AG04450 (cell line): Measurements from ENCODE around the gene KIAA1958. TPM values are rescaled to one million over a fixed set of nuclear protein-coding genes. Genes with fewer than 3 reads are reported as not detected.

Experiments used
- CTCF ChIA-PET: fragments of 300-600, 350-600 bp; formaldehyde crosslinking; extraction: SDS; loops from one replicate; lab custom pipeline; 2022; ENCODE audit warnings: antibody characterized with exemption, inconsistent platforms; lab: Charles Lee
- POLR2A ChIA-PET: fragments of 350-600 bp; formaldehyde crosslinking; extraction: SDS; loops from one replicate; lab custom pipeline; 2021; ENCODE audit warnings: antibody characterized with exemption, inconsistent platforms; lab: Yijun Ruan, JAX
- DNase-seq: peaks from one replicate; pipeline ENCODE4 v3.0.0-alpha.2; 2011; ENCODE audit warnings: low read depth, low spot score
- H3K27ac ChIP-seq: one replicate; pipeline ENCODE4 v1.5.1; 2012; ENCODE audit warnings: low read depth, low read length, control low read depth
- H3K27me3 ChIP-seq: one replicate; pipeline ENCODE4 v1.6.0; 2012; ENCODE audit warnings: low read length; ENCODE audit not compliant: control insufficient read depth, insufficient read depth
- H3K4me3 ChIP-seq: 2 replicates; pipeline ENCODE4 v1.5.1; 2011; ENCODE audit warnings: mild to moderate bottlenecking, low read depth, low read length, control low read depth
- H3K9me3 ChIP-seq: 2 replicates; pipeline ENCODE4 v1.5.1; 2012; ENCODE audit warnings: low read length; ENCODE audit not compliant: control insufficient read depth, insufficient read depth
- CTCF ChIP-seq: IDR thresholded peaks from 2 replicates; pipeline ENCODE4 v1.5.1; 2011; ENCODE audit warnings: low read depth, low read length, control low read depth, inconsistent platforms
- polyA minus RNA-seq: library from RNA; depleted of rRNA, polyadenylated mRNA; stranded (reverse); fragments of >200 nt; gene quantifications from 2 replicates; pipeline ENCODE4 v1.2.3, GENCODE V29; 2011; rRNA and poly(A)+ RNA removed
- polyA plus RNA-seq: library from polyadenylated mRNA; depleted of rRNA; stranded (reverse); fragments of >200 nt; gene quantifications from 2 replicates; pipeline ENCODE4 v1.2.3, GENCODE V29; 2011; rRNA removed

The KIAA1958 gene
- polyA plus RNA-seq (0.88 and 1.1 TPM in 2 replicates), polyA minus RNA-seq (11.7 and 14.4 TPM in 2 replicates)

GRCh38 chr9:112486221-112487007, at the start of gene KIAA1958:
TSS of gene KIAA1958 (plus strand) at chr9:112486827. CDS start at chr9:112574081, 87,254 bp downstream.
- Histone ChIP-seq H3K27me3 (no peaks in the 10 kb centered on the region), H3K27ac (no peak within 1 kb of the TSS), H3K9me3 (no peaks in the 10 kb centered on the region), H3K4me3 (peak within 1 kb of the TSS; percentile 87)
- ChIA-PET CTCF (interaction anchor here (0.5 kb wide), 1 partner anchor 9 kb away, joined by 3 read pairs; no protein-coding TSS in a partner anchor), POLR2A (interaction anchor here (0.7 to 1.6 kb wide), 4 partner anchors 10 to 231 kb away, joined by 3 to 5 read pairs (median 4); partner anchors contain the start of genes HSDL2 and INIP)
- no peak for TF ChIP-seq CTCF
- DNase-seq = peak; percentile 30

- no peak for TF ChIP-seq CTCF
- no peak for DNase-seq
- Histone ChIP-seq H3K4me3 (no peak overlapping the region), H3K9me3 (no peaks in the 10 kb centered on the region), H3K27ac (no peak overlapping the region), H3K27me3 (no peaks in the 10 kb centered on the region)
- CTCF ChIA-PET = no interaction called here
- POLR2A ChIA-PET = no interaction called here
Measured at GRCh38 chr9:112437406-112437805, 49.2 kb upstream of the KIAA1958 start.

GRCh38 chr9:112439171-112439570, 47.5 kb upstream of the KIAA1958 start:
- no peak overlapping the region for H3K4me3 ChIP-seq
- H3K27me3 ChIP-seq = no peaks in the 10 kb centered on the region
- H3K27ac ChIP-seq = no peak overlapping the region
- POLR2A ChIA-PET = interaction anchor here (1.0 kb wide), 1 partner anchor 59 kb away, joined by 3 read pairs; the partner anchor contains the start of gene HSDL2
- no peak for TF ChIP-seq CTCF
- CTCF ChIA-PET = interaction anchor here (1.0 kb wide), 1 partner anchor 464 kb away, joined by 3 read pairs; no protein-coding TSS in a partner anchor
- no peak for DNase-seq
- no peaks in the 10 kb centered on the region for H3K9me3 ChIP-seq

GRCh38 chr9:112439825-112440224, 46.8 kb upstream of the KIAA1958 start:
- no peaks in the 10 kb centered on the region for H3K27me3 ChIP-seq
- no peak overlapping the region for H3K27ac ChIP-seq
- no peaks in the 10 kb centered on the region for H3K9me3 ChIP-seq
- H3K4me3 ChIP-seq = no peak overlapping the region
- no peak for TF ChIP-seq CTCF
- DNase-seq = no peak
- CTCF ChIA-PET = interaction anchor here (1.0 kb wide), 1 partner anchor 463 kb away, joined by 3 read pairs; no protein-coding TSS in a partner anchor
- POLR2A ChIA-PET = interaction anchor here (1.0 kb wide), 1 partner anchor 60 kb away, joined by 3 read pairs; the partner anchor contains the start of gene HSDL2
